Tibial nerve (tissue), 4 donors: ENCODE measurements around the gene PEF1. TPM values are rescaled to one million over a fixed set of nuclear protein-coding genes. Genes with fewer than 3 reads are reported as not detected.

Experiments
- DNase-seq, 2 donors: peaks; one replicate each; pipeline ENCODE4 v3.0.0-alpha.2; 2019; ENCODE audit warnings: low spot score in 2 of 2
- H3K27ac ChIP-seq, 4 donors: fragments of 200-600 bp; sonication (generic) in 3 of 4; one replicate each; pipeline ENCODE4 v1.5.1; 2017 to 2019; ENCODE audit warnings: mild to moderate bottlenecking in 1 of 4
- H3K27me3 ChIP-seq, 2 donors: fragments of 200-600 bp; sonication (generic) in 1 of 2; one replicate each; pipeline versions ENCODE4 v1.5.1 to v1.6.0; 2017 to 2019
- H3K36me3 ChIP-seq, 3 donors: fragments of 200-600 bp; sonication (generic); one replicate each; pipeline ENCODE4 v1.5.1; 2018 to 2019
- H3K4me1 ChIP-seq, 4 donors: fragments of 200-600 bp; sonication (generic) in 3 of 4; one replicate each; pipeline ENCODE4 v1.5.1; 2017 to 2019
- H3K4me3 ChIP-seq, 4 donors: fragments of 200-600 bp; sonication (generic) in 3 of 4; one replicate each; pipeline ENCODE4 v1.5.1; 2017 to 2019; ENCODE audit warnings: mild to moderate bottlenecking in 1 of 4, moderate library complexity in 1 of 4
- H3K9me3 ChIP-seq, 4 donors: fragments of 200-600 bp; sonication (generic) in 3 of 4; one replicate each; pipeline ENCODE4 v1.5.1; 2017 to 2019
- CTCF ChIP-seq, 5 experiments: fragments of 200-600 bp in 3 of 5; fragments of 450-650 bp in 2 of 5; sonication (generic) in 3 of 5; IDR thresholded peaks; one replicate each; pipeline ENCODE4 v1.5.1; 2016 to 2019; ENCODE audit warnings: antibody characterized with exemption in 5 of 5, mild to moderate bottlenecking in 3 of 5, moderate library complexity in 2 of 5
- EP300 ChIP-seq, 2 donors: sonication (generic); formaldehyde crosslinking; IDR thresholded peaks; one replicate each; pipeline ENCODE4 v1.6.1; 2017; ENCODE audit warnings: antibody characterized with exemption in 2 of 2, mild to moderate bottlenecking in 1 of 2
- POLR2A ChIP-seq, 2 donors: fragments of 450-650 bp; IDR thresholded peaks; one replicate each; pipeline ENCODE4 v1.6.1; 2017; ENCODE audit warnings: antibody characterized with exemption in 2 of 2, mild to moderate bottlenecking in 2 of 2, moderate library complexity in 2 of 2
- WGBS, 2 donors: methylation state at CpG; one replicate each; pipeline ENCODE4 v1.1.5; 2018; 5-methylcytosine and 5-hydroxymethylcytosine counted together
- total RNA-seq, 4 donors: library from RNA; depleted of rRNA; stranded (reverse); fragments of >200 nt; gene quantifications; one replicate each; pipeline ENCODE4 v1.1.0, GENCODE V29; 2016

The PEF1 gene
- total RNA-seq, 4 donors from 2014 or later: 62.5 to 108 (median 89.7) TPM

DNA sequence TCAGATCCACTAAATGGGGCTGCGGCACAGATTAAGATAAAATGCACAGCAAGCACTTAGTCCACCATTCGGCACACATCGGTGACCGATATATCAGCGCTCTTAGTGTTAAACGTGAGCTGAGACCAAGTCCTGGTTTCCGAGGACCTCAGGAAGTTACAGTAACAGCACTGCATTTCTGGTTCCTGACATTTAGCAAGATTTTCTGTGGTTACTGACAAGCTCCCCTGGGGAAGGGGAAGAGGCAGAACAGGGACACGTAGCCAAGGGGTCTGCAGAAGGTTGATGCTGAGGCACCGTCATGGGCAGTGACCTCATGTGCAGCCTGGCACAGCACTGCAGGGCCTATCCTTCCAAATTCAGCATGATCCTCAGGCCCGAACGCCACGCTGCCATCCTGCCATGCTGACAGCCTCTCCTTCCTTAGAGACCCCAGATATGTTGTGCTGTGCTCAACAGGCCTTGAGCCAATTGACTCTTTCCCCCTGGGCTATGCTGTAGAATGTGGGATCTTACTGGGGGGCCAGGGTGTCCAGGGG is 13.4 kb upstream of the PEF1 start:
- Histone ChIP-seq H3K27me3 (no peaks in the 10 kb centered on the region), H3K27ac (no peak overlapping the region), H3K4me1 (peaks cover 0 to 21% (median 0%) of the 10 kb centered on the region in 4 donors), H3K4me3 (no peak overlapping the region), H3K36me3 (peaks cover 0 to 80% (median 0%) of the 10 kb centered on the region in 3 donors), H3K9me3 (no peaks in the 10 kb centered on the region)
- TF ChIP-seq EP300 (IDR thresholded peaks at IDR 0.05): no peak
- no peak for TF ChIP-seq POLR2A (IDR thresholded peaks at IDR 0.05)
- TF ChIP-seq CTCF (IDR thresholded peaks at IDR 0.05): no peak
- WGBS, 2 donors: 74 to 87% methylated on average over 12 of the region's 12 CpGs
- no peak for DNase-seq

DNA sequence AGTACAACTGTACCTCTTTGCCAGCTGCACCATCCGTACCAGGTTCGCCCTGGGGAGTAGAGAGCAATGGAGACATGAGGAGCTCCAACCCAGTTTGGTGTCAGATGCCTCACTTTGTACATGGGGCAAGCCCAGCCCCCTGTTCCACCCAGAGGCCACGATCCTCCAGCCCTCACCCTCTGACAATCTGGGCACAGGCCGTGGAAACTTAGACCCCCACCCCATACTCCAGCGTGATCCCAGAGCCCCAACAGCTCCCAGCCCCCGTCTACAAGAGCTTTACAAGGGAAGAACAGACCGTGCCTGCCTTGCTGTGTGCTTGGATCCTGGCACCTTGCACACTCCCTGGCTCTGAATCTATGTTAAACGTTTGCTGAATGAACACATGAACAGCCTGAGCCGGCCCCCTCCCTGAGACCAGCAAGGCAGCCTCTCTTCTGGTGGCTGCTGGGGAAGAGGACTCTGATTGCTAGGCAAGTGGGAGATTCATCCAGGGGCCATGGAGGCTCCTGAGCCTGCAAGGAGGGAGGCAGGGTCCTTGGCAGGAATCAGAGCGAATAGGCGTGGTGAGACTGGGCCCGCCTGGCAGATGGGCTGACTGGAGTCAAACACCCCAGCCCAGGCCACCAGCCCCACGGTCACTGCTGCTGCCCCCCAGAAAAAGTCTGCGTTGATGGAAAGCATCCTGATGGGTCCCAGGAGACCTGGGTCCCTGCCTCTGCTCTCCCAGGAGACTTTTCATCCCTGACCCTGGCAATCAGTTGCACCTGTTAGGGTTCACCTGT is 12.5 kb upstream of the PEF1 start:
- no peaks in the 10 kb centered on the region for H3K9me3 ChIP-seq
- peaks cover 0 to 18% (median 0%) of the 10 kb centered on the region in 4 donors for H3K4me1 ChIP-seq
- WGBS, 2 donors: 69 to 76% methylated on average over 12 to 14 of the region's 14 CpGs
- H3K27ac ChIP-seq: no peak overlapping the region
- peaks cover 0 to 86% (median 0%) of the 10 kb centered on the region in 3 donors for H3K36me3 ChIP-seq
- H3K27me3 ChIP-seq: no peaks in the 10 kb centered on the region
- no peak for DNase-seq
- TF ChIP-seq CTCF (IDR thresholded peaks at IDR 0.05): no peak
- no peak for TF ChIP-seq POLR2A (IDR thresholded peaks at IDR 0.05)
- TF ChIP-seq EP300 (IDR thresholded peaks at IDR 0.05): no peak
- no peak overlapping the region for H3K4me3 ChIP-seq

DNA sequence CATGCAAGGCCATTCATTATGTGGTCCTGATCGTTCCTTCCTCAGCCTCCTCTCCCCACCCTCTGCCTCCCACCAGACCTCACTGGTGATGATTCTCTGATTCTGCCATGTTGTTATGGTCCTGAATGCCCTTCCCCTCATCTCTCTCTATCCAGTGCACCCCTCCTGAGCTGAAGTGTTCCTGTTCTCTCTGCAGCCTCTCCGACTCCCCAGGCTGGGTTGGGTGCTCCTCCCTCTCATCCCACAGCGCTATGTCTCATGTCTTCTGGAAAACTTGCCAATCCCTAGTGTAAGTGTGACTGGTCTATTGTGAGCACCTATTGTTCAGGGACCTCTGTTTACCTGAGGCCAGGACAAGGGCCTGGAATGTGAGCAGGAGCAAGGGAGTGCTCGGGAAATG is 11.1 kb upstream of the PEF1 start:
- H3K4me1 ChIP-seq: peaks cover 0 to 13% (median 0%) of the 10 kb centered on the region in 4 donors
- 73 to 81% methylated on average over 4 of the region's 4 CpGs for WGBS, 2 donors
- H3K27me3 ChIP-seq: no peaks in the 10 kb centered on the region
- no peak for DNase-seq
- H3K4me3 ChIP-seq: no peak overlapping the region
- H3K27ac ChIP-seq: no peak overlapping the region
- peaks cover 0 to 85% (median 0%) of the 10 kb centered on the region in 3 donors for H3K36me3 ChIP-seq
- no peaks in the 10 kb centered on the region for H3K9me3 ChIP-seq
- TF ChIP-seq EP300 (IDR thresholded peaks at IDR 0.05): no peak
- no peak for TF ChIP-seq POLR2A (IDR thresholded peaks at IDR 0.05)
- no peak for TF ChIP-seq CTCF (IDR thresholded peaks at IDR 0.05)

GRCh38 chr1:31655104-31655503 is 10.4 kb upstream of the PEF1 start:
- Histone ChIP-seq H3K4me3 (no peak overlapping the region), H3K27me3 (no peaks in the 10 kb centered on the region), H3K36me3 (peaks cover 0 to 85% (median 0%) of the 10 kb centered on the region in 3 donors), H3K4me1 (peaks cover 0 to 14% (median 0%) of the 10 kb centered on the region in 4 donors), H3K27ac (peak overlapping the region in 1 of 4 donors; percentile 30), H3K9me3 (no peaks in the 10 kb centered on the region)
- no peak for TF ChIP-seq POLR2A (IDR thresholded peaks at IDR 0.05)
- TF ChIP-seq CTCF (IDR thresholded peaks at IDR 0.05): no peak
- TF ChIP-seq EP300 (IDR thresholded peaks at IDR 0.05): no peak
- WGBS, 2 donors: 90 to 95% methylated on average over 6 of the region's 6 CpGs
- DNase-seq: no peak

DNA sequence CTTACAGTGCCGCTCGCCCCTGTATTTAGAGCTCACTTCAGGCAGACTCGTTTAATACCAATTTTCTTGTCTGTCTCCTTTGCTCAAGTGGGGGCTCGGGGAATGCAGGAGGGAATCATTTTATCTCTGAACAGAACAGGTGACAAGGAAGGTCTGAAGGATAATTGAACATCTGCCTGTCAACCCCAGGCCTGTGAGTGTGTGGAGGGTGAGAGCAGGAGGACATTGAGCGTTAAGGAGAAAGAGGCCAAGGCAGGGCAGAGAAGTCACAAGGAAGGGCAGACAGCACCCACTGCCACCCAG is 9.7 kb upstream of the PEF1 start:
- WGBS, 2 donors: 83 to 91% methylated on average over 5 of the region's 5 CpGs
- Histone ChIP-seq H3K4me1 (peaks cover 0 to 18% (median 0%) of the 10 kb centered on the region in 4 donors), H3K36me3 (peaks cover 0 to 82% (median 0%) of the 10 kb centered on the region in 3 donors), H3K27me3 (no peaks in the 10 kb centered on the region), H3K27ac (no peak overlapping the region), H3K4me3 (no peak overlapping the region), H3K9me3 (no peaks in the 10 kb centered on the region)
- no peak for DNase-seq
- no peak for TF ChIP-seq POLR2A (IDR thresholded peaks at IDR 0.05)
- no peak for TF ChIP-seq CTCF (IDR thresholded peaks at IDR 0.05)
- TF ChIP-seq EP300 (IDR thresholded peaks at IDR 0.05): no peak
